Measurements from ENCODE around the gene SLC16A12. TPM values are rescaled to one million over a fixed set of nuclear protein-coding genes. Genes with fewer than 3 reads are reported as not detected.

The SLC16A12 gene
- total and polyA plus RNA-seq, 3 experiments from 2014 or later = not detected

DNA sequence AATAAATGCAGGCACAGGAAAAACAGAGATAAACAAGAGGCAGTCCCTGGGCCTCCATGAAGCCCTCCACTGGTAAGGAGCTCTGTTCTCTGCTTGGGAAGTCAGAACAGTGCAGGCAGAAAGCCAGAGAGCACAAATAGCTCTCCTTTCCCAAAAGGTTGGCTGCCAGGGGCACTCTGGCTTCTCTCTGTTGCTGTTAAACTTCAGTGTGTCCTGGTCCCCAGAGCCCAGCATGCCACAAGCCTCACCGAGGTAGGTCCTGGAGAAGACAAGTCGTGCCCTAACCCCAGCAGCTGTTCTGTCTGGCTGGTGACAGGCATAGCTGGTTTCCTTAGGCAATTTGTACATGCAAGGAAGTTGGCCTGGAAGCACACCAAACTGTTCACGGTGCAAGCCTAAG, 17.3 kb downstream of the SLC16A12 start:
- H3K27ac ChIP-seq (ENCODE audit: low read depth, low read length) = no peak overlapping the region
- H3K36me3 Mint-ChIP-seq = no peaks in the 10 kb centered on the region
- H3K27ac Mint-ChIP-seq = no peak overlapping the region
- peaks cover 6% of the 10 kb centered on the region in 2 donors for H3K27me3 Mint-ChIP-seq
- DNase-seq = no peak
- ChIA-PET CTCF (no interaction called here), POLR2A (no interaction called here)
- no peaks in the 10 kb centered on the region for H3K4me1 Mint-ChIP-seq
- no peak overlapping the region for H3K4me3 Mint-ChIP-seq
- no peaks in the 10 kb centered on the region for H3K4me1 ChIP-seq (ENCODE audit: insufficient read depth, low read length)
- no peak overlapping the region for H3K4me3 ChIP-seq (ENCODE audit: low read length)
- no peaks in the 10 kb centered on the region for H3K36me3 ChIP-seq (ENCODE audit: insufficient read depth, low read length)
- H3K27me3 ChIP-seq (ENCODE audit: insufficient read depth, low read length, poor library complexity, severe bottlenecking) = no peaks in the 10 kb centered on the region
- no peaks in the 10 kb centered on the region for H3K9me3 Mint-ChIP-seq
- H3K9me3 ChIP-seq (ENCODE audit: low read length) = no peaks in the 10 kb centered on the region

DNA sequence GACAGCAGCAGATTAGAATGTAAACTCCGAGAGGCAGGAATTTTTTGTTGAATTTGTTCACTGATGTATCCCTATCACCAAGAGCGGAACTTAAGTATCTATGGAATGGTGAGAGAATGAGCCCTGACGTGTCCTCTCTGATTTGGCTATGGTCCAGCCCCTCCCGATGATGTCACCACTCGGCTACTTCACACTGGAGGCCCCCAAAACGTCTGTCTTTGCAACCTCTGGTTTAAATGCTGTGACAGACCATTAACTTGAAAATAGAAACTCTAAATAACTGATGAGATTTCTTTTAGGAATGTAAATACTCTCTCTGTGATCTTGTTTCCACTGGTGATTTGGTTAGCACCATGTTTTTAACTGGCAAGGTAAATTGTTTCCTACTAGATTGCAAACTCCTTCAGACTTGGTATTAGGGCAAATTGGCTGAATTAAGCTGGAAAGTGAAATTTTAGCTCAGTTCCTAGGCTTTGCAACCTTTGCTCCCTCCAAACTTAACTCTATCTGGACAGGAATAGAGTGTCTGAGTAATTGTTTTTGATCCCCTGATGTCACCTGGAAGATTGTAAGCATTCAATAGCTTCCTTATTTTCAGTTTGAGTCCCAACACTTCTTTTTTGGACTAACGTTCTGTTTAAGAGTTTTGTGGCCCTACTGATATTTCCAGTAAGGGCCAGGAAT, 19.1 kb downstream of the SLC16A12 start:
- Histone ChIP-seq H3K36me3 (ENCODE audit: insufficient read depth, low read length) (no peaks in the 10 kb centered on the region), H3K9me3 (ENCODE audit: low read length) (no peaks in the 10 kb centered on the region), H3K4me3 (ENCODE audit: low read length) (no peak overlapping the region), H3K27ac (ENCODE audit: low read depth, low read length) (no peak overlapping the region), H3K27me3 (ENCODE audit: insufficient read depth, low read length, poor library complexity, severe bottlenecking) (no peaks in the 10 kb centered on the region), H3K4me1 (ENCODE audit: insufficient read depth, low read length) (no peaks in the 10 kb centered on the region)
- Mint-ChIP-seq H3K4me1 (no peaks in the 10 kb centered on the region), H3K36me3 (no peaks in the 10 kb centered on the region), H3K27me3 (peaks cover 6% of the 10 kb centered on the region in 2 donors), H3K4me3 (no peak overlapping the region), H3K27ac (no peak overlapping the region), H3K9me3 (no peaks in the 10 kb centered on the region)
- POLR2A ChIA-PET = no interaction called here
- CTCF ChIA-PET = no interaction called here
- no peak for DNase-seq

- Histone ChIP-seq H3K27ac (ENCODE audit: low read depth, low read length) (no peak overlapping the region), H3K27me3 (ENCODE audit: insufficient read depth, low read length, poor library complexity, severe bottlenecking) (no peaks in the 10 kb centered on the region), H3K36me3 (ENCODE audit: insufficient read depth, low read length) (no peaks in the 10 kb centered on the region), H3K4me1 (ENCODE audit: insufficient read depth, low read length) (no peaks in the 10 kb centered on the region), H3K9me3 (ENCODE audit: low read length) (no peaks in the 10 kb centered on the region), H3K4me3 (ENCODE audit: low read length) (no peak overlapping the region)
- Mint-ChIP-seq H3K4me3 (no peak overlapping the region), H3K27ac (no peak overlapping the region), H3K36me3 (no peaks in the 10 kb centered on the region), H3K9me3 (no peaks in the 10 kb centered on the region), H3K27me3 (peaks cover 6% of the 10 kb centered on the region in 2 donors), H3K4me1 (no peaks in the 10 kb centered on the region)
- POLR2A ChIA-PET = no interaction called here
- no peak for DNase-seq
- CTCF ChIA-PET = no interaction called here
These were observed 20.2 kb downstream of the SLC16A12 start for GRCh38 chr10:89515031-89515841.

GRCh38 chr10:89513206-89513605, 22.2 kb downstream of the SLC16A12 start:
- H3K36me3 ChIP-seq (ENCODE audit: insufficient read depth, low read length) = no peaks in the 10 kb centered on the region
- no peaks in the 10 kb centered on the region for H3K9me3 Mint-ChIP-seq
- CTCF ChIA-PET = no interaction called here

GRCh38 chr10:89505640-89506275, 29.6 kb downstream of the SLC16A12 start:
- no peaks in the 10 kb centered on the region for H3K36me3 ChIP-seq (ENCODE audit: insufficient read depth, low read length)
- no peaks in the 10 kb centered on the region for H3K4me1 Mint-ChIP-seq
- H3K27me3 ChIP-seq (ENCODE audit: insufficient read depth, low read length, poor library complexity, severe bottlenecking) = no peaks in the 10 kb centered on the region
- CTCF ChIA-PET = no interaction called here
- H3K36me3 Mint-ChIP-seq = no peaks in the 10 kb centered on the region
- no peak overlapping the region for H3K4me3 Mint-ChIP-seq
- POLR2A ChIA-PET = no interaction called here
- no peak for DNase-seq
- H3K9me3 Mint-ChIP-seq = no peaks in the 10 kb centered on the region
- H3K4me1 ChIP-seq (ENCODE audit: insufficient read depth, low read length) = no peaks in the 10 kb centered on the region
- no peak overlapping the region for H3K27ac Mint-ChIP-seq
- no peak overlapping the region for H3K4me3 ChIP-seq (ENCODE audit: low read length)
- H3K27ac ChIP-seq (ENCODE audit: low read depth, low read length) = no peak overlapping the region
- H3K27me3 Mint-ChIP-seq = peaks cover 15 to 21% of the 10 kb centered on the region in 2 donors
- H3K9me3 ChIP-seq (ENCODE audit: low read length) = no peaks in the 10 kb centered on the region

More at GRCh38 chr10:89513206-89513605, 22.2 kb downstream of the SLC16A12 start:
- no peak overlapping the region for H3K4me3 Mint-ChIP-seq
- Histone ChIP-seq H3K4me1 (ENCODE audit: insufficient read depth, low read length) (no peaks in the 10 kb centered on the region), H3K27ac (ENCODE audit: low read depth, low read length) (no peak overlapping the region), H3K4me3 (ENCODE audit: low read length) (no peak overlapping the region), H3K9me3 (ENCODE audit: low read length) (no peaks in the 10 kb centered on the region), H3K27me3 (ENCODE audit: insufficient read depth, low read length, poor library complexity, severe bottlenecking) (no peaks in the 10 kb centered on the region)
- no peak for DNase-seq
- H3K27me3 Mint-ChIP-seq = peaks cover 7 to 8% of the 10 kb centered on the region in 2 donors
- H3K27ac Mint-ChIP-seq = no peak overlapping the region
- POLR2A ChIA-PET = no interaction called here
- no peaks in the 10 kb centered on the region for H3K36me3 Mint-ChIP-seq
- no peaks in the 10 kb centered on the region for H3K4me1 Mint-ChIP-seq

DNA sequence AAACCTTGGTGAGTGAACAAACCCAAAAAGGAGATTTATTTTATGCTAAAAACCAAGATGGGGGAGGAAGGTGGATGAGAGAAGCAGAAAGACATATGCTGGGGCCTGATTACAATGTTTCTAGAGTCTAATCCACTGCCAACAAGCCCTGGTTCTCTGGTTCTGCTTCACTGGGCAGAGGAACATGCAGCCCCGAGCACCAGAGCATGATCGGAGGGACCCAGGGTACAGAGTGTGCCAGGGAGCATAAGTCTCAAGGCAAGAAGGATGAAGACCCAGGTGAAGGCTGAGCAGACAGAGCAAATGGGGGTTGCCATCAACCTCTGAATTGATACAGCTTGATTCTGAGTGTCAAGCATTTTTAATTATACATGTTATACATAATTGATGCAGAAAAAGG, 30.7 kb downstream of the SLC16A12 start:
- peaks cover 14 to 18% of the 10 kb centered on the region in 2 donors for H3K27me3 Mint-ChIP-seq
- no peaks in the 10 kb centered on the region for H3K36me3 Mint-ChIP-seq
- no peaks in the 10 kb centered on the region for H3K4me1 Mint-ChIP-seq
- Histone ChIP-seq H3K27ac (ENCODE audit: low read depth, low read length) (no peak overlapping the region), H3K27me3 (ENCODE audit: insufficient read depth, low read length, poor library complexity, severe bottlenecking) (no peaks in the 10 kb centered on the region), H3K36me3 (ENCODE audit: insufficient read depth, low read length) (no peaks in the 10 kb centered on the region), H3K4me1 (ENCODE audit: insufficient read depth, low read length) (no peaks in the 10 kb centered on the region), H3K9me3 (ENCODE audit: low read length) (no peaks in the 10 kb centered on the region), H3K4me3 (ENCODE audit: low read length) (no peak overlapping the region)
- H3K9me3 Mint-ChIP-seq = no peaks in the 10 kb centered on the region
- no peak overlapping the region for H3K4me3 Mint-ChIP-seq
- DNase-seq = no peak
- ChIA-PET CTCF (no interaction called here), POLR2A (no interaction called here)
- no peak overlapping the region for H3K27ac Mint-ChIP-seq

- POLR2A ChIA-PET = no interaction called here
- no peak for DNase-seq
- Mint-ChIP-seq H3K4me1 (no peaks in the 10 kb centered on the region), H3K4me3 (no peak overlapping the region), H3K36me3 (no peaks in the 10 kb centered on the region), H3K9me3 (no peaks in the 10 kb centered on the region), H3K27ac (no peak overlapping the region), H3K27me3 (peaks cover 13 to 15% of the 10 kb centered on the region in 2 donors)
- H3K27me3 ChIP-seq (ENCODE audit: insufficient read depth, low read length, poor library complexity, severe bottlenecking) = no peaks in the 10 kb centered on the region
- CTCF ChIA-PET = no interaction called here
- no peak overlapping the region for H3K4me3 ChIP-seq (ENCODE audit: low read length)
- no peaks in the 10 kb centered on the region for H3K36me3 ChIP-seq (ENCODE audit: insufficient read depth, low read length)
- H3K27ac ChIP-seq (ENCODE audit: low read depth, low read length) = no peak overlapping the region
- no peaks in the 10 kb centered on the region for H3K9me3 ChIP-seq (ENCODE audit: low read length)
- no peaks in the 10 kb centered on the region for H3K4me1 ChIP-seq (ENCODE audit: insufficient read depth, low read length)
These were observed 31.6 kb downstream of the SLC16A12 start for GRCh38 chr10:89503652-89504370.

DNA sequence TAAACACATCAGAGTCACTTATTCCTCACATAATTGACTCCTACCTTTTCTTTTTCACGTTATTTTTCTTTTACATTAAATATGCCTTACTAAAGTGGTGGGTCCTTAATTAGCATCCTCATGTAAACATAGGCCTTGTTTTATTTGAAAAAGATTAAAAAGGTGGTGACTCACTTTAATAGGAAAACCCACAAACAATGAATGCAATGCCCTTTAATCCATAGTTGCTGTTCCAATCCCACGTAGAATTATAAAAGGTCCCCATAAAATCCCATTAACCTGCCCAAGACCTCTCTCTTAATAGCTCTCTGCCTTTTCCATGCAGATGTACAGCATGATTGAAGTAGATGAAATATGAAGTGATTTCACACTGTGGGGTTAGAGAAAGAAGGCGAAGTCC, 32.2 kb downstream of the SLC16A12 start:
- H3K4me1 Mint-ChIP-seq = no peaks in the 10 kb centered on the region
- Histone ChIP-seq H3K36me3 (ENCODE audit: insufficient read depth, low read length) (no peaks in the 10 kb centered on the region), H3K27me3 (ENCODE audit: insufficient read depth, low read length, poor library complexity, severe bottlenecking) (no peaks in the 10 kb centered on the region), H3K4me1 (ENCODE audit: insufficient read depth, low read length) (no peaks in the 10 kb centered on the region), H3K9me3 (ENCODE audit: low read length) (no peaks in the 10 kb centered on the region), H3K27ac (ENCODE audit: low read depth, low read length) (no peak overlapping the region), H3K4me3 (ENCODE audit: low read length) (no peak overlapping the region)
- H3K36me3 Mint-ChIP-seq = no peaks in the 10 kb centered on the region
- no peaks in the 10 kb centered on the region for H3K9me3 Mint-ChIP-seq
- peaks cover 12 to 15% of the 10 kb centered on the region in 2 donors for H3K27me3 Mint-ChIP-seq
- no peak overlapping the region for H3K27ac Mint-ChIP-seq
- H3K4me3 Mint-ChIP-seq = no peak overlapping the region
- ChIA-PET POLR2A (no interaction called here), CTCF (interaction anchor here (2.1 kb wide), 1 partner anchor 11 kb away, joined by 5 read pairs; no protein-coding TSS in a partner anchor)
- no peak for DNase-seq
